BLaER1 treated with 17β-estradiol and CSF1 and Interleukin-3, amounts not matched to agents 10 nM and 100 nM (cell line): ENCODE results near the gene FHDC1.

Experiments
- H3K27ac ChIP-seq, 11 experiments: shearing (Covaris generic); formaldehyde crosslinking; 2 replicates each; pipeline ENCODE4 v1.8.1; 2022
- H3K27me3 ChIP-seq, 11 experiments: shearing (Covaris generic); formaldehyde crosslinking; 2 replicates each; pipeline ENCODE4 v1.8.1; 2022
- H3K36me3 ChIP-seq, 11 experiments: shearing (Covaris generic); formaldehyde crosslinking; 2 replicates each; pipeline ENCODE4 v1.8.1; 2022
- H3K4me1 ChIP-seq, 10 experiments: shearing (Covaris generic); formaldehyde crosslinking; 2 replicates each; pipeline ENCODE4 v1.8.1; 2022
- H3K4me2 ChIP-seq, 11 experiments: shearing (Covaris generic); formaldehyde crosslinking; 2 replicates each; pipeline ENCODE4 v1.8.1; 2022
- H3K4me3 ChIP-seq, 10 experiments: shearing (Covaris generic); formaldehyde crosslinking; 2 replicates each; pipeline ENCODE4 v1.8.1; 2022
- H3K9ac ChIP-seq, 11 experiments: shearing (Covaris generic); formaldehyde crosslinking; 2 replicates each; pipeline ENCODE4 v1.8.1; 2022
- H3K9me3 ChIP-seq, 11 experiments: shearing (Covaris generic); formaldehyde crosslinking; replicated peaks in 1 of 11; 2 replicates each; pipeline ENCODE4 v1.8.1; 2022
- H4K20me1 ChIP-seq, 11 experiments: shearing (Covaris generic); formaldehyde crosslinking; 2 replicates each; pipeline ENCODE4 v1.8.1; 2022
- Cebpa-rat ChIP-seq, 11 experiments: shearing (Covaris generic); IDR thresholded peaks; 2 replicates each; pipeline ENCODE4 v1.8.1; 2022

FHDC1 gene

DNA sequence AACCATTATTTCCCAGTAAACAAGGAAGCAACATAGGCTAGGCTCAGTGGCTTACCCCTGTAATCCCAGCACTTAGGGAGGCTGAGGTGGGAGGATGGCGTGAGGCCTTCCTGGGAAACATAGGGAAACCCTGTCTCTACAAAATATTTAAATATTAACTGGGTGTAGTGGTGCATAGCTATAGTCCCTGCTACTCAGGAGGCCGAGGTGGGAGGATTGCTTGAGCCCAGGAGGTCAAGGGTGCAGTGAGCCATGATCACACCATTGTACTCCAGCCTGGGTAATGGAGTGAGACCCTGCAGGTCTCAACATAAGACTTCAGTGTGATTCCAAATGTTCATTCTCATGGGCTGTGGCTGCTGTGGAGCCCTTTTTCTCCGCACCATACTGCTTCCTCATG lies 34.9 kb downstream of the FHDC1 start:
- H3K27ac ChIP-seq, result no peak overlapping the region
- no peaks in the 10 kb centered on the region; a peak in 1 of 22 replicates for H3K9me3 ChIP-seq
- no peak overlapping the region for H3K4me3 ChIP-seq
- no peaks in the 10 kb centered on the region for H4K20me1 ChIP-seq
- peaks cover 10 to 20% (median 13%) of the 10 kb centered on the region in 10 experiments for H3K4me1 ChIP-seq
- no peak overlapping the region for H3K9ac ChIP-seq
- H3K4me2 ChIP-seq, result no peak overlapping the region
- no peak for TF ChIP-seq Cebpa-rat (IDR thresholded peaks at IDR 0.05)
- no peaks in the 10 kb centered on the region for H3K27me3 ChIP-seq
- H3K36me3 ChIP-seq, result no peaks in the 10 kb centered on the region

GRCh38 chr4:152972821-152973628 lies 36.9 kb downstream of the FHDC1 start:
- Histone ChIP-seq H3K27ac (no peak overlapping the region), H3K9ac (no peak overlapping the region), H3K4me1 (peaks cover 0 to 10% (median under 1%) of the 10 kb centered on the region in 10 experiments; a peak in 12 of 20 replicates), H3K27me3 (no peaks in the 10 kb centered on the region), H3K4me2 (no peak overlapping the region), H4K20me1 (no peaks in the 10 kb centered on the region), H3K9me3 (no peaks in the 10 kb centered on the region; a peak in 1 of 22 replicates), H3K4me3 (no peak overlapping the region), H3K36me3 (no peaks in the 10 kb centered on the region)
- no peak for TF ChIP-seq Cebpa-rat (IDR thresholded peaks at IDR 0.05)

- Histone ChIP-seq H3K4me2 (no peak overlapping the region), H3K4me1 (0 out of 20 replicates have a peak, but pooled peaks cover 0 to 2% (median 0%) of the 10 kb centered on the region in 10 experiments), H4K20me1 (no peaks in the 10 kb centered on the region), H3K36me3 (no peaks in the 10 kb centered on the region), H3K27me3 (no peaks in the 10 kb centered on the region), H3K4me3 (no peak overlapping the region), H3K9me3 (no peaks in the 10 kb centered on the region; a peak in 1 of 22 replicates), H3K27ac (no peak overlapping the region), H3K9ac (no peak overlapping the region)
- no peak for TF ChIP-seq Cebpa-rat (IDR thresholded peaks at IDR 0.05)
Measured at GRCh38 chr4:152973629-152974467, 37.7 kb downstream of the FHDC1 start.

DNA sequence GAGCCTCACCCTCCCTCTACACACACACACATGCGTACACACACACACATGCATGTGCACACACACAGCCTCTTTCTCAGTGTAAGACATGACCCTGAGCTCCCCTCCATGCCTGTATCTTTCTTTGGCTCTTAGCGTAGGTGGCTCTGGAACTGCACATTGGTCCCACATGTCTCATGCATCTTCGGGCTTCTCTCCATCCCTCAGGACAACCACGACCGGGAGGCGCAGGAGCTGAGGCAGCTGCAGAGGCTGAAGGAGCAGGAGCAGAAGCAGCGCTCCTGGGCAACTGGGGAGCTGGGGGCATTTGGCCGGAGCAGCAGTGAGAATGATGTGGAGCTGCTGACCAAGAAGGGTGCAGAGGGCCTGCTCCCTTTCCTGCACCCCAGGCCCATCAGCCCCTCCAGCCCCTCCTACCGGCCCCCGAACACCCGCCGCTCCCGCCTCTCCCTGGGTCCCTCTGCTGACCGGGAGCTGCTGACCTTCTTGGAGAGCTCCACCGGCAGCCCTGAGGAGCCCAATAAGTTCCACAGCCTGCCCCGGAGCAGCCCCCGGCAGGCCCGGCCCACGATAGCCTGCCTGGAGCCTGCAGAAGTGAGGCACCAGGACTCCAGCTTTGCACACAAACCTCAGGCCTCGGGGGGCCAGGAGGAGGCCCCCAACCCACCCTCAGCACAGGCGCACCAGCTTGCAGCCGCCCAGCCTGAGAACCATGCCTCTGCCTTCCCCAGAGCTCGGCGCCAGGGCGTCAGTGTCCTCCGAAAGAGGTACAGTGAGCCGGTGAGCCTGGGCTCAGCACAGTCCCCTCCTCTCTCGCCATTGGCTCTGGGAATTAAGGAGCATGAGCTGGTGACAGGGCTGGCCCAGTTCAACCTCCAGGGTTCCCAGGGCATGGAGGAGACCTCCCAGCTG lies 38.6 kb downstream of the FHDC1 start:
- no peak overlapping the region for H3K4me3 ChIP-seq
- TF ChIP-seq Cebpa-rat (IDR thresholded peaks at IDR 0.05), result no peak
- no peak overlapping the region for H3K9ac ChIP-seq
- H3K27ac ChIP-seq, result no peak overlapping the region
- no peaks in the 10 kb centered on the region for H3K36me3 ChIP-seq
- no peaks in the 10 kb centered on the region for H3K27me3 ChIP-seq
- H3K4me2 ChIP-seq, result no peak overlapping the region
- H3K4me1 ChIP-seq, result no peaks in the 10 kb centered on the region
- H3K9me3 ChIP-seq, result no peaks in the 10 kb centered on the region; a peak in 1 of 22 replicates
- no peaks in the 10 kb centered on the region for H4K20me1 ChIP-seq

DNA sequence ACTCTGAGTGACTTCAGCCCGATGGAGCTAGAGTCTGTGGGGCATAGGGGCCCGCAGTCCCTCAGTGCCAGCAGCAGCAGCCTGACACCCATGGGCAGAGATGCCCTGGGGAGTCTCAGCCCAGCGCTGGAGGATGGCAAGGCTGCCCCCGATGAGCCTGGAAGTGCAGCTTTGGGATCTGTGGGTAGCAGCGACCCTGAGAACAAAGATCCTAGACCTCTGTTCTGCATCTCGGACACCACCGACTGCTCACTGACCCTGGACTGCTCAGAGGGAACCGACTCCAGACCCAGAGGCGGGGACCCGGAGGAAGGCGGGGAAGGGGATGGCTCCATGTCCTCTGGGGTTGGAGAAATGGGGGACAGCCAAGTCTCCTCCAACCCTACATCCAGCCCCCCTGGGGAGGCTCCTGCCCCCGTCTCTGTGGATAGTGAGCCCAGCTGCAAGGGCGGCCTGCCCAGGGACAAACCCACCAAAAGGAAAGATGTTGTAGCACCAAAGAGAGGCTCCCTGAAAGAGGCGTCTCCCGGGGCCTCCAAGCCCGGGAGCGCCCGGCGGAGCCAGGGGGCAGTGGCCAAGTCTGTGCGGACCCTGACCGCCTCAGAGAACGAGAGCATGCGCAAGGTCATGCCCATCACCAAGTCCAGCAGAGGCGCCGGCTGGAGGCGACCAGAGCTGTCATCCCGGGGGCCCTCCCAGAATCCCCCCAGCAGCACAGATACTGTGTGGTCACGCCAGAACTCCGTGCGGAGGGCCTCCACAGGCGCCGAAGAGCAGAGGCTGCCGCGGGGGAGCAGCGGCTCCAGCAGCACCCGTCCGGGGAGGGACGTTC lies 39.5 kb downstream of the FHDC1 start:
- Histone ChIP-seq H3K9ac (no peak overlapping the region), H3K27me3 (no peaks in the 10 kb centered on the region), H3K4me1 (no peaks in the 10 kb centered on the region), H3K27ac (no peak overlapping the region), H4K20me1 (no peaks in the 10 kb centered on the region), H3K4me2 (no peak overlapping the region), H3K9me3 (no peaks in the 10 kb centered on the region; a peak in 1 of 22 replicates), H3K4me3 (no peak overlapping the region), H3K36me3 (no peaks in the 10 kb centered on the region)
- no peak for TF ChIP-seq Cebpa-rat (IDR thresholded peaks at IDR 0.05)

DNA sequence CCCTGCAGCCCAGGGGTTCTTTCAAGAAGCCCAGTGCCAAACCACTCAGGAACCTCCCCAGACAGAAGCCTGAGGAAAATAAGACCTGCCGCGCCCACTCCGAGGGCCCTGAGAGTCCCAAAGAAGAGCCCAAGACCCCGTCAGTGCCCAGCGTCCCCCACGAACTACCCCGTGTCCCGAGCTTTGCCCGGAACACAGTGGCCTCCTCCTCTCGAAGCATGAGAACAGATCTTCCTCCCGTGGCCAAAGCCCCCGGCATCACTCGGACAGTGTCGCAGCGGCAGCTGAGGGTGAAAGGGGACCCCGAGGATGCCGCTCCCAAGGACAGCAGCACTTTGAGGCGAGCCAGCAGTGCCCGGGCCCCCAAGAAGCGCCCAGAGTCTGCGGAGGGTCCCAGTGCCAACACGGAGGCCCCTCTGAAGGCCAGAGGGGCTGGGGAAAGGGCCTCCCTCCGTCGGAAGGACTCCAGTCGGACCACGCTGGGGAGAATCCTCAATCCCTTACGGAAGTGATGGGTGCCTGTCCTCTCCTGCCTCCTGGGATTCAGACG lies 40.2 kb downstream of the FHDC1 start:
- H3K4me3 ChIP-seq, result no peak overlapping the region
- no peaks in the 10 kb centered on the region for H3K4me1 ChIP-seq
- H3K27me3 ChIP-seq, result no peaks in the 10 kb centered on the region
- no peak for TF ChIP-seq Cebpa-rat (IDR thresholded peaks at IDR 0.05)
- H3K27ac ChIP-seq, result no peak overlapping the region
- no peaks in the 10 kb centered on the region; a peak in 1 of 22 replicates for H3K9me3 ChIP-seq
- no peaks in the 10 kb centered on the region for H3K36me3 ChIP-seq
- no peaks in the 10 kb centered on the region for H4K20me1 ChIP-seq
- no peak overlapping the region for H3K4me2 ChIP-seq
- H3K9ac ChIP-seq, result no peak overlapping the region

DNA sequence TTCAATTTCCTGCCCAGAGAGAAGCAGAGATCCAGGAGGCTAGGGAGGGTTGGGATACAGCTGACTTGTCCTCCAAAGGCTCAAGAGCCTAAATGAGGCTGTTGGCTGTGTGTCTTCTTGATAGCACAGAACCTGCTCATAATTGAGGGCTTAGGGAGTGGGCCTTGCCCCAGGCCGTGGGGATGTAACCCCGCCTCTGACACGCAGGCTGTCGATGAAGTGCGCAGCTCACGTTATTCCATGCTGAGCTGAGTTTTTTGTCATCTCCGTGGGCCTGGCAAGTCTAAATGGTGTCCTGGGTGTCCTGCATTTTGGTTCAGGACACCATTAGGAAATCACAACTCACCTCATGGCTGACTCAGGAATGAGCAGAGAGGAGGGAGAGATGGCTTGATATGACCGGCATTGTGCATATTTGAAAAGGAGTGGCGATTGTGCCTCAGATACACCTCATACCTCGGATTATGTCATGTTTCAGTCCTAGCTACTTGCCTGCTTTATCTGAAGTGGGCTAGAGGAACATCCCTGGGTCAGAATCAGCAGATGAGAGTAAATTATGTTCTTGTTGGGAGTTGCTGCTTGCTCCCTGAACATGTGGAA lies 43.7 kb downstream of the FHDC1 start:
- Histone ChIP-seq H3K36me3 (no peaks in the 10 kb centered on the region), H3K27ac (no peak overlapping the region), H4K20me1 (no peaks in the 10 kb centered on the region), H3K27me3 (no peaks in the 10 kb centered on the region), H3K9me3 (no peaks in the 10 kb centered on the region), H3K4me3 (no peak overlapping the region), H3K9ac (no peak overlapping the region), H3K4me2 (no peak overlapping the region), H3K4me1 (no peaks in the 10 kb centered on the region)
- TF ChIP-seq Cebpa-rat (IDR thresholded peaks at IDR 0.05), result no peak

GRCh38 chr4:152981278-152981677 lies 45.2 kb downstream of the FHDC1 start:
- Histone ChIP-seq H3K27me3 (no peaks in the 10 kb centered on the region), H3K36me3 (no peaks in the 10 kb centered on the region), H3K4me3 (no peak overlapping the region), H3K9me3 (no peaks in the 10 kb centered on the region), H3K4me2 (no peak overlapping the region), H3K4me1 (no peaks in the 10 kb centered on the region), H4K20me1 (no peaks in the 10 kb centered on the region), H3K27ac (no peak overlapping the region), H3K9ac (no peak overlapping the region)
- no peak for TF ChIP-seq Cebpa-rat (IDR thresholded peaks at IDR 0.05)
